A549 (cell line): ENCODE results near the gene BCAP31. TPM values are rescaled to one million over a fixed set of nuclear protein-coding genes. Genes with fewer than 3 reads are reported as not detected.
"Not testable (repeated sequence)": the region's sequence is repeated elsewhere in the genome, so short reads cannot be mapped to it uniquely, and the experiment has no call there.

ENCODE experiments used
- ATAC-seq, 2 experiments: fragments of 200-7000 bp in 1 of 2; fragments of >200 bp in 1 of 2; cut with Nextera tagmentation in 1 of 2; cut with Tn5 transposase in 1 of 2; 3 replicates each; pipeline versions ENCODE4 v1.8.0 to v1.9.1; 2018 to 2020; ENCODE audit warnings: mild to moderate bottlenecking in 1 of 2, moderate library complexity in 1 of 2
- CTCF ChIA-PET: fragments of 300-600 bp; sonication (Branson Sonifier 250); formaldehyde crosslinking; extraction: SDS; loops from one replicate; lab custom pipeline; 2021; ENCODE audit warnings: antibody characterized with exemption, inconsistent platforms; lab: Yijun Ruan, JAX
- POLR2A ChIA-PET: fragments of 350-600 bp; formaldehyde crosslinking; extraction: SDS; loops from one replicate; lab custom pipeline; 2021; ENCODE audit warnings: antibody characterized with exemption, inconsistent platforms; lab: Yijun Ruan, JAX
- DNase-seq, 2 experiments: peaks; one replicate each; pipeline versions ENCODE4 v3.0.0 to v3.0.0-alpha.2; 2011 to 2016; ENCODE audit warnings: low read depth in 1 of 2, low spot score in 1 of 2
- FAIRE-seq: peaks from 2 replicates; lab custom pipeline; 2011; peaks lifted over from hg19 to GRCh38; lab: Jason Lieb, UNC
- H3K27ac ChIP-seq, 2 experiments: fragments of >200 bp; sonication (Bioruptor Twin); formaldehyde crosslinking; 3 replicates each; pipeline ENCODE4 v1.5.1; 2016 to 2017
- H3K4me1 ChIP-seq: fragments of >200 bp; sonication (Bioruptor Twin); formaldehyde crosslinking; 3 replicates; pipeline ENCODE4 v1.6.1; 2016
- H3K4me2 ChIP-seq: fragments of >200 bp; sonication (Bioruptor Twin); formaldehyde crosslinking; 3 replicates; pipeline ENCODE4 v1.6.1; 2016
- H3K4me3 ChIP-seq: fragments of >200 bp; sonication (Bioruptor Twin); formaldehyde crosslinking; 3 replicates; pipeline ENCODE4 v1.5.1; 2016
- H3K9me3 ChIP-seq: fragments of >200 bp; sonication (Bioruptor Twin); formaldehyde crosslinking; 3 replicates; pipeline ENCODE4 v1.6.1; 2016
- BCL3 ChIP-seq: fragments of >200 bp; sonication (Bioruptor Twin); formaldehyde crosslinking; IDR thresholded peaks from 3 replicates; pipeline ENCODE4 v1.6.1; 2016
- CEBPB ChIP-seq, 2 experiments: fragments of >200 bp in 1 of 2; sonication (Bioruptor Twin) in 1 of 2; formaldehyde crosslinking in 1 of 2; IDR thresholded peaks; 2 replicates each; pipeline ENCODE4 v1.6.1; 2012 to 2016
- CHD4 ChIP-seq: fragments of 200-600 bp; sonication (generic); IDR thresholded peaks from 2 replicates; pipeline ENCODE4 v1.6.1; 2016; ENCODE audit warnings: antibody characterized with exemption, mild to moderate bottlenecking, borderline replicate concordance
- CTCF ChIP-seq: fragments of >200 bp; sonication (Bioruptor Twin); formaldehyde crosslinking; IDR thresholded peaks from 3 replicates; pipeline ENCODE4 v1.5.1; 2016
- ESRRA ChIP-seq: fragments of 150-350 bp; IDR thresholded peaks from 2 replicates; pipeline ENCODE4 v1.6.1; 2014; ENCODE audit warnings: mild to moderate bottlenecking, low read length, borderline replicate concordance
- HES2 ChIP-seq: fragments of >200 bp; sonication (Bioruptor Twin); formaldehyde crosslinking; IDR thresholded peaks from 2 replicates; pipeline ENCODE4 v1.6.1; 2016
- KDM1A ChIP-seq: fragments of 200-600 bp; sonication (generic); IDR thresholded peaks from 2 replicates; pipeline ENCODE4 v1.6.1; 2016; ENCODE audit warnings: low read depth, mild to moderate bottlenecking
- KDM5A ChIP-seq: fragments of 200-600 bp; sonication (generic); IDR thresholded peaks from 2 replicates; pipeline ENCODE4 v1.6.1; 2016; ENCODE audit warnings: antibody characterized with exemption, mild to moderate bottlenecking
- MYC ChIP-seq: IDR thresholded peaks from 2 replicates; pipeline ENCODE4 v1.6.1; 2012; ENCODE audit warnings: mild to moderate bottlenecking, inconsistent platforms, low read length, improper control_type of control experiment, borderline replicate concordance
- RAD21 ChIP-seq, 2 experiments: fragments of >200 bp in 1 of 2; sonication (Bioruptor Twin) in 1 of 2; formaldehyde crosslinking in 1 of 2; IDR thresholded peaks in 1 of 2; conservative IDR thresholded peaks in 1 of 2; 2 replicates in 1 of 2; 3 replicates in 1 of 2; pipeline ENCODE4 v1.6.1; 2012 to 2018; ENCODE audit warnings: inconsistent platforms in 1 of 2
- SREBF2 ChIP-seq: fragments of 450-650 bp; IDR thresholded peaks from 2 replicates; pipeline ENCODE4 v1.6.1; 2014; ENCODE audit warnings: mild to moderate bottlenecking, moderate library complexity
- TP53 ChIP-seq: fragments of 250-450 bp; sonication (Bioruptor Pico); IDR thresholded peaks from 2 replicates; pipeline ENCODE4 v1.5.0; 2021; ENCODE audit warnings: mild to moderate bottlenecking, moderate library complexity
- WGBS: methylation state at CpG from one replicate; pipeline ENCODE4 v1.1.6; 2017; ENCODE audit errors: missing lambda C conversion rate; 5-methylcytosine and 5-hydroxymethylcytosine counted together
- polyA plus RNA-seq, 4 experiments: library from polyadenylated mRNA; depleted of rRNA in 3 of 4; stranded (reverse); fragments of >200 nt; fragmentation: RNase III in 1 of 4; extraction: RNeasy Plus Mini Kit Qiagen cat#74134 plus additional on column Dnase treatment in 1 of 4; gene quantifications; 2 replicates in 3 of 4; 3 replicates in 1 of 4; pipeline ENCODE4 v1.2.3, GENCODE V29; 2011 to 2017

Gene BCAP31
- polyA plus RNA-seq, 2 of the 4 experiments (the other 2 are of a cell fraction) = 217 to 349 TPM

GRCh38 chrX:153746359-153746758 is 22.2 kb upstream of the BCAP31 start:
- no peak overlapping the region for H3K4me3 ChIP-seq
- ATAC-seq (no peak), FAIRE-seq (no peak), DNase-seq (no peak)
- CTCF ChIA-PET = no interaction called here
- no peaks in the 10 kb centered on the region for H3K9me3 ChIP-seq
- POLR2A ChIA-PET = no interaction called here
- 16% methylated on average over 3 of the region's 3 CpGs for WGBS
- TF ChIP-seq SREBF2 = no peak
- no peak for TF ChIP-seq CEBPB (IDR thresholded peaks at IDR 0.05)
- TF ChIP-seq MYC = no peak
- no peak for TF ChIP-seq RAD21 (conservative IDR thresholded peaks at IDR 0.05 in 1 of 2, IDR thresholded peaks at IDR 0.05 in 1 of 2)
- no peak for TF ChIP-seq KDM1A
- no peak for TF ChIP-seq HES2
- no peak for TF ChIP-seq KDM5A
- no peak for TF ChIP-seq CHD4
- TF ChIP-seq ESRRA = no peak
- TF ChIP-seq BCL3 = no peak
- H3K27ac ChIP-seq = no peak overlapping the region
- no peaks in the 10 kb centered on the region for H3K4me1 ChIP-seq
- no peak overlapping the region for H3K4me2 ChIP-seq

GRCh38 chrX:153745067-153745433 is 20.9 kb upstream of the BCAP31 start:
- H3K4me2 ChIP-seq, H3K4me3 ChIP-seq, ATAC-seq, H3K27ac ChIP-seq, FAIRE-seq, DNase-seq, H3K9me3 ChIP-seq, H3K4me1 ChIP-seq, POLR2A ChIA-PET: not testable (repeated sequence)
- WGBS = 86% methylated on average over 6 of the region's 12 CpGs
- CTCF ChIA-PET = interaction anchor here (1.1 kb wide), 1 partner anchor 10 kb away, joined by 4 read pairs; no protein-coding TSS in a partner anchor

GRCh38 chrX:153744210-153745066 is 20.3 kb upstream of the BCAP31 start:
- WGBS = 40% methylated on average over 17 of the region's 38 CpGs
- CTCF ChIA-PET = interaction anchor here (0.7 to 1.1 kb wide), 3 partner anchors 10 to 19 kb away, joined by 3 to 4 read pairs (median 4); no protein-coding TSS in a partner anchor

GRCh38 chrX:153743468-153744209 is 19.5 kb upstream of the BCAP31 start:
- H3K4me3 ChIP-seq, POLR2A ChIA-PET: not testable (repeated sequence)

More at GRCh38 chrX:153744210-153745066, 20.3 kb upstream of the BCAP31 start:
- no peak for FAIRE-seq
- TF ChIP-seq TP53 (no peak), CHD4 (no peak), CTCF (peak; percentile 1; the same call in 1 of the 3 replicates), MYC (no peak), CEBPB (IDR thresholded peaks at IDR 0.05) (no peak)
- DNase-seq = peak in 1 of 2 experiments; percentile 40
- Histone ChIP-seq H3K9me3 (no peaks in the 10 kb centered on the region), H3K4me1 (no peaks in the 10 kb centered on the region), H3K4me2 (peak overlapping the region; percentile 56), H3K4me3 (no peak overlapping the region), H3K27ac (peak overlapping the region; percentile 33 to 66; a peak in 2 of 6 replicates)
- peak; percentile 47 to 78; a peak in 4 of 6 replicates for ATAC-seq
- POLR2A ChIA-PET = no interaction called here

GRCh38 chrX:153742796-153743467 is 18.7 kb upstream of the BCAP31 start:
- FAIRE-seq, H3K9me3 ChIP-seq, DNase-seq, POLR2A ChIA-PET, H3K4me2 ChIP-seq, CTCF ChIA-PET, H3K27ac ChIP-seq, ATAC-seq, H3K4me3 ChIP-seq, H3K4me1 ChIP-seq: not testable (repeated sequence)
- WGBS = 90% methylated on average over 9 of the region's 32 CpGs

More at GRCh38 chrX:153743468-153744209, 19.5 kb upstream of the BCAP31 start:
- not testable (repeated sequence) for DNase-seq, H3K27ac ChIP-seq, FAIRE-seq, ATAC-seq, H3K9me3 ChIP-seq, H3K4me1 ChIP-seq
- WGBS = 95% methylated on average over 6 of the region's 35 CpGs
- H3K4me2 ChIP-seq = peak overlapping the region; percentile 56
- CTCF ChIA-PET = interaction anchor here (0.7 to 1.1 kb wide), 3 partner anchors 9 to 20 kb away, joined by 3 to 4 read pairs (median 4); no protein-coding TSS in a partner anchor

GRCh38 chrX:153742111-153742510 is 17.9 kb upstream of the BCAP31 start:
- FAIRE-seq, CTCF ChIA-PET, H3K27ac ChIP-seq, H3K9me3 ChIP-seq, DNase-seq, H3K4me2 ChIP-seq, ATAC-seq, POLR2A ChIA-PET, H3K4me1 ChIP-seq, H3K4me3 ChIP-seq: not testable (repeated sequence)
- WGBS = 91% methylated on average over 6 of the region's 14 CpGs
